RWPE1 (cell line): Measurements from ENCODE around the gene POU2F1.

Experiments used
- CTCF ChIA-PET: fragments of 350-600 bp; sonication (Branson Sonifier 250); formaldehyde crosslinking; extraction: SDS; loops from one replicate; lab custom pipeline; 2021; lab: Yijun Ruan, JAX
- POLR2A ChIA-PET: fragments of 400-600 bp; formaldehyde crosslinking; extraction: SDS; loops from one replicate; lab custom pipeline; 2020; ENCODE audit warnings: antibody characterized with exemption; ENCODE audit not compliant: low non-redundant PET; lab: Yijun Ruan, JAX
- DNase-seq: peaks from one replicate; pipeline ENCODE4 v3.0.0; 2012; ENCODE audit warnings: low spot score
- H3K27ac ChIP-seq: fragments of 450-650 bp; 2 replicates; pipeline ENCODE4 v1.5.1; 2017
- CTCF ChIP-seq: fragments of 450-650 bp; conservative IDR thresholded peaks from 2 replicates; pipeline ENCODE4 v1.5.1; 2017; ENCODE audit warnings: low read depth, mild to moderate bottlenecking

Gene POU2F1

GRCh38 chr1:167364826-167365225 lies 144.1 kb downstream of the POU2F1 start:
- DNase-seq = no peak
- no peak for TF ChIP-seq CTCF
- POLR2A ChIA-PET = no interaction called here
- CTCF ChIA-PET = no interaction called here
- no peak overlapping the region for H3K27ac ChIP-seq

- DNase-seq = no peak
- TF ChIP-seq CTCF = no peak
- ChIA-PET POLR2A (no interaction called here), CTCF (no interaction called here)
- no peak overlapping the region for H3K27ac ChIP-seq
Measured at GRCh38 chr1:167365360-167365759, 144.7 kb downstream of the POU2F1 start.

DNA sequence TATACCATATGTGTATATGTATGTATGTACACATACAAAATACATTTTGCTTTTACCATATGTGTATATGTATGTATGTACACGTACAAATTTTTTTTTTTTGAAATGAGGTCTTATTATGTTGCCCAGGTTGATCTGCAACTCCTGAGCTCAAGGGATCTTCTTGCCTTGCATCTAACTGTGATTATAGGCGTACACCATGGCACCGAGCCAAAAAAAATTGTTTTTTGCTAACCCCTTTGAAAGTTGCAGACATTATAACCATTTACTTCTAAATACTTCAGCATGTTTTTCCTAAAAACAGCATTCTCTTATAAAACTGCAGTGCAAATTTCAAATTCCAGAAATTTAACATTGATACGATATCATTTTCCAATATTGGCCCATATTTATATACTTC lies 147.0 kb downstream of the POU2F1 start:
- no peak overlapping the region for H3K27ac ChIP-seq
- ChIA-PET CTCF (interaction anchor here (0.6 to 1.5 kb wide), 3 partner anchors 25 to 1047 kb away, joined by 3 to 8 read pairs (median 3); no protein-coding TSS in a partner anchor), POLR2A (no interaction called here)
- TF ChIP-seq CTCF = no peak
- no peak for DNase-seq

GRCh38 chr1:167369175-167369574 lies 148.5 kb downstream of the POU2F1 start:
- ChIA-PET POLR2A (no interaction called here), CTCF (interaction anchor here (1.0 kb wide), 1 partner anchor 19 kb away, joined by 3 read pairs; no protein-coding TSS in a partner anchor)
- TF ChIP-seq CTCF = no peak
- DNase-seq = no peak
- H3K27ac ChIP-seq = no peak overlapping the region

DNA sequence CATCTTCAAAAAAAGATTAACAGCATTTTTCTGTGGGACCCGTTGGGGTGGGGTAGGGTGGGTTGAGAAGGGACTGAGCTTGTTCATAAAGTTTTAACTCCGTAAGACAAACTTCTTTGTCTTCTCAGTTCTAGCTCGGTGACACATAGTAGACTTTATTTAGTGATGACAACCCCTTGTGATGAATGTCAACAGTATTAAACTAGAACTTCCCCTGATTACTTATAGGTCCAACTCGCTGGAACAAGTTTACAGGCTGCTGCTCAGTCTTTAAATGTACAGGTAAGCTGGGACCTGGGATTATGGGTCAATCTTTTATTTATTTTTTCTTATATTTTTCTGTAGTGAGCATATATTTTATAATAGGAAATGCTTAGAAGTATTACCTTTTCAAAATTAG lies 149.2 kb downstream of the POU2F1 start:
- POLR2A ChIA-PET = no interaction called here

GRCh38 chr1:167371030-167371429 lies 150.3 kb downstream of the POU2F1 start:
- no peak overlapping the region for H3K27ac ChIP-seq
- no peak for TF ChIP-seq CTCF
- DNase-seq = no peak
- POLR2A ChIA-PET = no interaction called here
- CTCF ChIA-PET = no interaction called here

More for the DNA sequence above, 149.2 kb downstream of the POU2F1 start:
- no peak overlapping the region for H3K27ac ChIP-seq
- CTCF ChIA-PET = interaction anchor here (1.0 kb wide), 1 partner anchor 20 kb away, joined by 3 read pairs; no protein-coding TSS in a partner anchor
- no peak for TF ChIP-seq CTCF
- no peak for DNase-seq
